ENCODE results near the gene NFU1. TPM values are rescaled to one million over a fixed set of nuclear protein-coding genes. Genes with fewer than 3 reads are reported as not detected.

The NFU1 gene
- total RNA-seq, 1 donor, result 34.0 TPM

GRCh38 chr2:69353360-69353759, 83.9 kb downstream of the NFU1 start:
- no peak overlapping the region for H3K4me3 ChIP-seq (ENCODE audit: insufficient read depth, low read length)
- H3K27ac ChIP-seq (ENCODE audit: low read depth, low read length), result no peak overlapping the region
- no peak overlapping the region for H3K4me2 ChIP-seq (ENCODE audit: insufficient read depth, low read length)
- peaks cover 7% of the 10 kb centered on the region for H4K20me1 ChIP-seq (ENCODE audit: insufficient read depth, low read length)
- H3K79me2 ChIP-seq (ENCODE audit: insufficient read depth, low read length), result peaks cover 41% of the 10 kb centered on the region
- no peak overlapping the region for H2AFZ ChIP-seq (ENCODE audit: low read length)
- H3K27me3 ChIP-seq (ENCODE audit: insufficient read depth, low read length), result no peaks in the 10 kb centered on the region
- no peaks in the 10 kb centered on the region for H3K4me1 ChIP-seq (ENCODE audit: insufficient read depth, low read length)
- H3K36me3 ChIP-seq (ENCODE audit: insufficient read depth, low read length), result peaks cover 95% of the 10 kb centered on the region
- no peak for DNase-seq (ENCODE audit: insufficient read length, low spot score, missing footprints)
- no peaks in the 10 kb centered on the region for H3K9me3 ChIP-seq (ENCODE audit: low read depth, low read length)
- no peak for TF ChIP-seq CTCF (IDR thresholded peaks at IDR 0.05; ENCODE audit: extremely low read depth, low read depth, low read length)

GRCh38 chr2:69348781-69349180, 88.5 kb downstream of the NFU1 start:
- H3K27me3 ChIP-seq (ENCODE audit: insufficient read depth, low read length), result no peaks in the 10 kb centered on the region
- H3K4me1 ChIP-seq (ENCODE audit: insufficient read depth, low read length), result no peaks in the 10 kb centered on the region
- peaks cover 95% of the 10 kb centered on the region for H3K36me3 ChIP-seq (ENCODE audit: insufficient read depth, low read length)
- peaks cover 32% of the 10 kb centered on the region for H3K79me2 ChIP-seq (ENCODE audit: insufficient read depth, low read length)
- H3K4me3 ChIP-seq (ENCODE audit: insufficient read depth, low read length), result no peak overlapping the region
- no peak overlapping the region for H3K27ac ChIP-seq (ENCODE audit: low read depth, low read length)
- DNase-seq (ENCODE audit: insufficient read length, low spot score, missing footprints), result no peak
- no peaks in the 10 kb centered on the region for H3K9me3 ChIP-seq (ENCODE audit: low read depth, low read length)
- H4K20me1 ChIP-seq (ENCODE audit: insufficient read depth, low read length), result peaks cover 7% of the 10 kb centered on the region
- H3K4me2 ChIP-seq (ENCODE audit: insufficient read depth, low read length), result no peak overlapping the region
- H2AFZ ChIP-seq (ENCODE audit: low read length), result no peak overlapping the region
- no peak for TF ChIP-seq CTCF (IDR thresholded peaks at IDR 0.05; ENCODE audit: extremely low read depth, low read depth, low read length)

Other genes with a start within 250 kb of the NFU1 start
- 53.9 and 64.4 TPM in 2 replicates for gene GFPT1, start 50.2 kb downstream of the NFU1 start, total RNA-seq
- gene AAK1, start 206.3 kb upstream of the NFU1 start, total RNA-seq, result 61.9 and 62.5 TPM in 2 replicates